Measurements from ENCODE around the gene MAP3K21.

The MAP3K21 gene

DNA sequence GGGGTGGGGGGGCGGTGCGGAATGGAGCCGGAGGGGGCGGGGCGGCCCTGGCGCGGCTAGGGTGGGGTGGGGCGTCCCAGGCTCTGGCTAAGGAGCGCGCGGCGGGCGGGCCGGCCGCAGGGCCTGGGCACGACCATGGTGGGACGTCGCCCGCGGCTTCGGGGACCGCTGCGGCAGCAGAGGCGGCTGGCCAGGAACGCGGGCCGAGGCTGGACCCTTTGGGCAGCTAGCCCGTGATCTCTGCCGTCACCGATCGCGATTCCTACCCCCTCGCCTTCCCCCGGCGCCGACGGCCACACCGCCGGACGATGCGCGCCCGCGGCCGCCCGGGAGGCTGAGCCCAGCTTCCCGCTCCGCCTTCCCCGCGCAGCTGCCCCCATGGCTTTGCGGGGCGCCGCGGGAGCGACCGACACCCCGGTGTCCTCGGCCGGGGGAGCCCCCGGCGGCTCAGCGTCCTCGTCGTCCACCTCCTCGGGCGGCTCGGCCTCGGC, at the start of gene MAP3K21:
MAP3K21 (plus strand) TSS at position 74 of the 491 bp plus-strand sequence; CDS start at position 379, 305 bp downstream.
- DNase-seq (ENCODE audit: low read depth in 2 of 3, low spot score in 2 of 3): peak in 1 of 3 experiments; percentile 1

DNA sequence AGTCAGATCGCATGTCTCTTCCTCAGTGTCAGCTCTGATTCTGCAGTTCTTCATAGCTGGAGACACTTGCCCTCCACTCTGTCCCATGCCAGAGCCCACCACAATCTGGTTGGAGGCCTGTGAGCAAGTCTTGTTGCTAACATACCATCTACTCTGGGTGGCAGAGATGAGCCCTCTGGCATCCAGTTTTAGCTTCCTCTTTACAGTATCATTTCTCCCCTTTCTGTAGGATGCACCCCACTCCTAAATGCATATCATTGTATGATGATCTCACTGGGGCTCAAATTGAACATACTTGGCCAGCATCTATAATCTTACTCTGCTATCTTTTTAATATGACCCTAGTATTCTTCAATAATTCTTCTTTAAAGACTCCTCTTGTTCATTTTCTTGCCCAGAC, 48.9 kb upstream of the MAP3K21 start:
- DNase-seq (ENCODE audit: low read depth in 2 of 3, low spot score in 2 of 3): no peak

DNA sequence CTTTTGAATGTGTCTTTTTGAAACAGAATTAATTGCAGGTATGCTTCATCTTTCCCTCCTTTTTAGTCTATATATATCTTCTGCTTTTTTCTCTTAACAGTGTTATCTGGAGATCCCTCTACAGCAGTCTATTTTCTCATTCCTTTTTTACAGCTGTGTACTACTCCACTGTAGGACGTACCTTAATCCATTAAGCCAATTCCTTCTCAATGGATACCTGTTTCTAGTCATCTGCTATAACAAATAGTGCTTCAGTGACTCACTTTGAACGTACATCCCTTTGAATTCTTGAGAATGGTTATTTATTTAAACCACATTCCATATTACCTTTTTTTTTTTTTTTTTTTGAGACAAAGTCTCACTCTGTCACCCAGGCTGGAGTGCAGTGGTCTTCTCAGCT, 47.6 kb upstream of the MAP3K21 start:
- no peak for DNase-seq (ENCODE audit: low read depth in 2 of 3, low spot score in 2 of 3)

DNA sequence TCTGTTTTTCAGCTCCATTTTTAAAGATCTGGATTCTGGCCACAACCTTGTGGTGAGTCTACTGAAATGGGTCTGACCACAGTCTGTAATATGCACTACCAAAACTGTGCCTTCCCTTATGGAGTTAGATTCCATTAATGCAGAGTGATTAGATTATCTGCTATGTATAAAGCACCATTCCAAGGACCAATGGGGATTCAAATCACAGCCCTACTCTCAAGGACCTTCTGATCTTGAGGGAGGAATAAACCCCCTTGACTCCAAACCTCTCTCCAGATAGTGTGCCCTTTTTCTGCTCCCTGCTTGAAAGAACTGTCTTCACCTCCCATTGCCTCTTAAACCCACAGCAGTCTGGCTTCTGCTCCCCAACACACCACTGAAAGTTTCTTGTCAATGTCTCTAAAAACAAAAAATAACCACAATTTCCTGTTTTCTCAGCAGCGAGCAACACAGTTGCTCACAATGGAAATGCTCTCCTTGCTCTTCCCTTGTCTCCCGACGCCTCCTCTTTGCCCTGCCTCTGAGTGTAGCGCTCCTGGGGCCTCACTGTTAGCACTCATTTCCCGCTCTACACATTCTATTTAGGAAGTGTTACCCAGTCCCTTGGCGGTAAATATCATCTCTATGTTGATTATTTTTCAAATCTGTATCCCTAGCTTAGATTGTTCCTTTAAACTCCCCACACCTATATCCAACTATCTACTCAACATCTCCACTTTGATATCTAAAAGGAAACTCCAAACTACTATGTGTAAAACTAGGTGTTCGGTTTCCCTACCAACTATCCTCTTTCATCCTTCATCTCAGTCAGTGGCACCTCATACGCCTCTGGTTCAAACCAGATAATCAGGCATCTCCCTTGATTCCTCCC, 45.6 kb upstream of the MAP3K21 start:
- DNase-seq (ENCODE audit: low read depth in 2 of 3, low spot score in 2 of 3): no peak

DNA sequence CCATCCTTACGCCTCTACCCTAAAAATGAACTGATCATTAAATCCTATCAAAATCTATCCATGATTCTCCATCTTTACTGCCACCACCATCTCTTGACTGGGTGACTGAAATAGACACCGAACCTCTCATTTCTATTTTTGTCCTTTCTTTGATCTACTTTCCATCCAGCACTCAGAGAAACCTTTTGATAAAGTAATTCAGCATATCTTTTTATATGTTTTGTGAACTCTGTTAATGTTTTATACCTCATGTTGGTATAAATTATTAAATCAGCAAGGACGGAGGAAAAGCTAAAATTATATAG, 45.0 kb upstream of the MAP3K21 start:
- no peak for DNase-seq (ENCODE audit: low read depth in 2 of 3, low spot score in 2 of 3)

DNA sequence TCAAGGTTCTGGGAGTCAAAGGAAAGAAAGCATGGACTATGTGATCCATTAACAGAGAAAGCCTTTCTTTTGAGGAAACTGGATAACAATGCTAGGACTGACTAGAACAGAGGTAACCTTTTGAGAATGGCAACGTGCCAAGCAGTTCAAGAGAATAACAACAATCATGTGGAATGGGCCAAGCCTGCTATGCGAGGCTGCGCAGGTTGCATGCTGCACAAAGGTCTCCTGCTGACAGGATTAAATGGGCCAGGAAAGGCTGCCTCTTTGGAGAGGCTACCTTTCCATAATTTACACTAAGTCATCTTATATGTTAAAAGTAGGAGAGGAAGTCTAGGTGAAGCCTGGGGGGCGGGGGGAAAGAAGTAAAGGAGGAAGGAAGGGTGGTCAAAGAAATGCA, 37.8 kb upstream of the MAP3K21 start:
- DNase-seq (ENCODE audit: low read depth in 2 of 3, low spot score in 2 of 3): no peak

DNA sequence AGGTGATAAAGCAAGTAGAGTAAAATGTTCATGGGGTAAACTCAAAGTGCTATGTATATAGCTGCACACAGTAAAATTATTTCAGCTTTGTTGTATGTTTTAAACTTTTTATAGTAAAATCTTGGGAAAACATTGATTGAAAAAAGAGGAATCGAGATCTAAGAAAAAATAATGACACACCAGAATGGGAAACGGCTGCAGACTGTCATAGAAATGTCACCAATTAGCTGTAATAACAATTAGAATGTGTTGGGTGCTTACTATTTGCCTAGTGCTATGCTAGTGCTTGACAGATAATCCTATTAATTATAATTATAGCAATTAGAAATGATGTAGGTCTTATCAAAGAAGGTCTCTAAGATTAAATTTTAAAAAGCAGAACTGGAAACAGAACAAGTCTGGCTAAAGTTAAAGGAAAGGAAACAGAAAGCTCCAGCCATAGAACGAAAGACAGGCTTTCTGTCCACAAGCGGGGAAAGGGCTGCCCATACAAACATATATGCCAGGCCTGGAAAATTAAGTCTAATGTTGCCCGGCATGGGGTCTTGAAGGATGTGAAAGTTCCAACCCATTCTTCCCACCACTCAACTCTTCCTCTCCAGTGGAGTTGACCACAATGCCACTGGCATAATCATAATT, 37.0 kb upstream of the MAP3K21 start:
- no peak for DNase-seq (ENCODE audit: low read depth in 2 of 3, low spot score in 2 of 3)

DNA sequence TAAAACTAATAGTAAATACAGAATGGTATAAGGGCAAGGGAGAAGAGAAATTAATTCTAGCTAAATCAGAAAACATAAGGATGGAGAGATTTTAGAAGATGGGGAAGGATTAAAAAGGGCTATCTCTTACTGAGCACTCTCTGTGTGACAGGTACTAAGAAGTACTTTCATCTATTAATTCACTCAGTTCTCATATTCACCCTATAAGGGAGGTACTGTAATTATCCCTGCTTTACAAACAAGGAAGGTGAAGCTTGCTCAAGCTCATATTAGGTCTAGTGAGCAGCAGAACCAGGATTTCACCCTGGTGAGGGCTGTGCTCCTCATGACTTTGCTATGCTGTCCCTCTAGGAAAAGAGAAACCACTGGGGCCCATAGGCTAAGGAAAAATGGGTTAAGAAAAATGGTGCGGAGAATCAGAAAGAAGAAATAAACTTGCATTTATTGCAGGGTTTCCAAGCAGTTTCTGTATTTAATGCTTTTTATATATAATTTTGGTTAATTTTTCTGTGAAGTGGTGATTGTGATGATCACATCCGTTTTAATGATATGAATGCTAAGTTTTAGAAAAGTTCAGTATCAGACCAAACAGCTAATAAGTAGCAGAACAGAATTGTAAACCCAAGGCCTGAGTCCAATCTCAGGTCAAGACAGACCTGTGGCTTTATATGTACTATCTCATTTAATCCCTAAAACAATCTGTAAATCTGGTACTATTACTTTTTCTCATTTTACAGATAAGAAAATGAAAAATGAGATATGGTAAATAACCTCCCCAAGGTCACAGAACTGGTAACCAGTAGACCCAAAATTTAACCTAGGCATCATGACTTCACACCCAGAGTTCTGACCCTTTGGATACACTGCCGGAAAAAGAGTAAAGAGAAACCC, 33.7 kb upstream of the MAP3K21 start:
- DNase-seq (ENCODE audit: low read depth in 2 of 3, low spot score in 2 of 3): no peak

DNA sequence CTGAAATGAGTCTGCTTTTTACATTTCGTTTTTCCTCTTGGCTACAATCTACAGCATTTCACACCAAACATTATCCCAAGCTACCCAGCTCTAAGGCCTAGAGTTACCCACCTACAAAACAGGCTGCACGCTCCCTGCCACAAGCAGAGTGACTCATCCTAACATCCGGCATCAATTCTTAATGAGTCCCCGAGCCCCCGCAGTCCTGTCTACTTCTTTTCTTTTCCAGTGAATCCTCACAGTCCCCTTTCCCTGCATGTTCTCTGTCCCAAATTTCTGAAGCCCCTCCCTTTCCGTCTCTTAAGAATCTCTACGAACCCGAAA, 32.6 kb upstream of the MAP3K21 start:
- DNase-seq (ENCODE audit: low read depth in 2 of 3, low spot score in 2 of 3): no peak

DNA sequence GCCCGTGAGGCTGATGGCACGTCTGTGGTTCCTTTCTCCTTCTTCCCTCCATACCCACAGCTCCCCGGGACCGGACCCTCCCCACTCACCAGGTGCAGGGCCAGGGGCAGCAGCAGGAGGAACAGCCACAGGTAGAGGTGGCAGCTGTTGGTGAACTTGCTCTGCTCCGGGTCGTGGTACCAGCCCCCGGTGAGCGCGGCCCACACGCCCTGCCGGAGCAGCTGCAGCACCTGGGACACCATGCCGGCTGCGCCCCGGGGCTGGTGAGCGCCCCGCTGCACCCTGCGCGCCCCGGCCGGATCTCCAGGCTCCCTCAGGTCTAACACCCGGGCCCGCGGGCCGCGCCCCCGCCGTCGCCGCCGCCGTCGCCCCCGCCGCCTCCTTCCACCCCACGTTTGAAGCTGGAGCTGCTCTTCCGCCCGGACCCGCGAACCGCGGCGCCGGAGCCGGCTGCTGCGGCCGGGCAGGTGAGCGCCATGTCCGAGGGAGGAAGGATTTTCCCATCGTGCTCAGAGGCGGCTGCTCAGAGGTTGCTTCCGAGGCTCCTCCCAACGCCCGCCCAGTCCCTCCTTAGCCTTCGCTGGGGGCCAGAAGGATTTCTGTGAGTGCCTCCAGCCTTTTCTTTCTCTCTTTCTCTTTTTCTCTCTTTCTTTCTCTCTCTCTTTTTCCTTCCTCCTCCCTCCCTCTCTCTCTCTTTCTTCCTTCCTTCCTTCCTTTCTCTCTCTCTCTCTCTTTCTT, 32.1 kb upstream of the MAP3K21 start, which contains the start of gene PCNX2:
PCNX2 (minus strand) TSS at position 489 of the 738 bp plus-strand sequence; CDS start at position 242, 247 bp downstream.
- peak; percentile 36 to 46 (median 41) for DNase-seq (ENCODE audit: low read depth in 2 of 3, low spot score in 2 of 3)

DNA sequence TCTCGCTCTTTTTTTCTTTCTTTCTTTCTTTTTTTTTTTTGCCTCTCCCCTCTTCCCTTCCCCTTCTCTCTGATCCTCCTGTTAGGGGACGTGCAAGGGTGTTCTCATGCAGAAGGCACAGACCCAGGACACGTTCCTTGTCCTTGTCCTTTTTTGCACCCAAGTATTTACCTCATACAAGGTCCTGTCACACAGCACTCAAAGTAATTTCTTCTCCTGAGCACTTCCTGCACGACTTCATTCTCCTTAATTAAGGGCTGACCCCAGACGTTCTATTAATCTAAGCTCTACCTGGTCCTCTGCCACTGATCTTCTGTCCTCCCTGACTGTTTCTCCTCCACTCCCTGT, 31.6 kb upstream of the MAP3K21 start:
- no peak for DNase-seq (ENCODE audit: low read depth in 2 of 3, low spot score in 2 of 3)

DNA sequence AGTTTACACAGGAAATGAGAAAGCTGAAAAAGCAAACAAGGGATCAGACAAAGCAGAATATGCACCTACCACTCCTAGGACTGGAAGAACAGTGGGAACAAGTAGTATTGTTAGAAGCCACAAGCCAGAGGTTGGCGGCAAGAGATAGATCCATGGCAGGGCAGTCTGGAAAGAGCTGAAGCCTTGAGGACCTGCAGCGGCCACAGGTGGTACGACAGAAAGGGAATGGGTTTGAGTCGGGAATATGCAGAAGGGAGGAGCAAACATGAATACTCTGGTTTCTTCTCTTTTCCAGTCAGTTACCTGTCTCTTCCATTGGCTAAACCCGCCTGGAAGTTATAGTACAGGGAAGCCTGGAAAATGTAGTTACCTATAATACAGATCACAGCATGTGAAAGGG, 28.1 kb upstream of the MAP3K21 start:
- DNase-seq (ENCODE audit: low read depth in 2 of 3, low spot score in 2 of 3): no peak

DNA sequence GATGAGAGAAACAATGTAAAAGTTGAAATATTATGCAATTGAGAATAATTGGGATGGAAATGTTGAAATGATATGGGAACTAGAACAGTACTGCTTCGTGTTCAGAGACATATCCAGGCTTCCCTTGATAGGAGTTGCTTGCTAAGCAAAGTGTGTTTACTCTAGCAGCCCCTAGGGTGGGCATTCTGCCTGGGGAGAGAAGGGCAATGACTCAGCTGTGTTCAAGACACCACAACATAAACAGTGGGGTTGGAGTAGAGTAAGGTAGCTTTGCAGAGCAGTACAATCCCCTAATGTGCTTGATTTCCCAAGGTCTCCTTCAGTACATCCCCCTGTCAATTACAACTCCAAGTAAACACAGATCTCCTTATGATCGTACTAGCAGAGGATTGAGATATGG, 27.2 kb upstream of the MAP3K21 start:
- no peak for DNase-seq (ENCODE audit: low read depth in 2 of 3, low spot score in 2 of 3)

DNA sequence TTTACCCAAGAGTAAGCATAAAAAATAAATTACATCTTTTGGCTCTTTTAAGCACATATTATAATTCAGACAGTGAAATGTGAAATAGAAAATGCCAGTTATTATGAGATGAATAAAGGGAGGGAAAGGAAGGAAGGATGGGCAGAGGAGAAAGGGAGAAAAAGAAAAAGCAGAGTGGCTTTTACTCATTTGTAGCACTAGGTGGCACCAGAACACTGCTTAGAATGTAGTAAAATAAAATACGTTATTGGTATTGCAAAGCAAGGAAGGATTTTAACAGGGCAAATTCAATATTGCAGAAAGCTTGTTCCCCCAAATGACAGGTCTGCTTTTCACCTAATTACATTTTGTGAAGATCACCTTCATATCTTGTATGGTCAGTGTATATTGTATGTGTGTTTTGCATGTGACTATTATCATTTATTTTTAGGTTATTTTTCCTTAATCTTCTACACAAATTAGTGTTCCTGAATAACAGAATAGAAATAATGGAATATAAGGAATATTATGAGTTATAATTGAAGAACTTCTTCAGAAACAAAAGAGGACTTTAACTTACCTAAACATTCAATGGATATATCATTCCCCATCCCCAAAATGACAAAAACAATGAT, 22.9 kb upstream of the MAP3K21 start:
- DNase-seq (ENCODE audit: low read depth in 2 of 3, low spot score in 2 of 3): no peak

DNA sequence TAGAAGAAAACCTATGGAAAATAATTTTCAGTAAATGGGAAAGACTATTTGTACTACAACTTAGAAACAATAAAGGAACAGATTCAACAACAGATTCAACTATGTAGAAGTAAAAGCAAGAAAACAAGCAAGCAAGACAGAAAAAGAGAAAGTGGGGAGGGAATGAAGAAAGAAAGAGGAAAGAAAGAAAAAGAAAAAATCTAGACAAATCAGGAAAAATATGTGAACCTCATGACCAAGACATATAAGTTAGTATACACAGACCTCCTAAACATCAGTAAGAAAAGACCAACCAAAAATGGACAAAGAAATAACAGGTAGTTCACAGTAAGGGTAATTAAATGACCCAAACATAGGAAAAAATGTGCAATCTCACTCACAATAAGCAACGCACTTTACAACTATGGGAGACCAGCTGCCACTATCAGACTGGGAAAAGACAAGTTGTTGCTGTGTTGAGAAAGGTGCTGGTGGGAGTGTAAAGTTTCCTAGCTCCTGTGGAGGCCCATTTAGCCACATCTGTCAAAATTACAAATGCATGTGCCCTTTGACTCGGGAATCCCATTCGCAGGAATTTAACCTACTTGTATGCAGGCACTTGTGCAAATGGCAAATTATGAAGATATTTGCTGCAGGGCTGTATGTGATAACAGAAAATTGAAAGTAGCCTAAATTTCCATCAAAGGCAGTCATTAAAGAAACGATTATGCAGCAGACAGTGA, 13.9 kb upstream of the MAP3K21 start:
- DNase-seq (ENCODE audit: low read depth in 2 of 3, low spot score in 2 of 3): no peak

DNA sequence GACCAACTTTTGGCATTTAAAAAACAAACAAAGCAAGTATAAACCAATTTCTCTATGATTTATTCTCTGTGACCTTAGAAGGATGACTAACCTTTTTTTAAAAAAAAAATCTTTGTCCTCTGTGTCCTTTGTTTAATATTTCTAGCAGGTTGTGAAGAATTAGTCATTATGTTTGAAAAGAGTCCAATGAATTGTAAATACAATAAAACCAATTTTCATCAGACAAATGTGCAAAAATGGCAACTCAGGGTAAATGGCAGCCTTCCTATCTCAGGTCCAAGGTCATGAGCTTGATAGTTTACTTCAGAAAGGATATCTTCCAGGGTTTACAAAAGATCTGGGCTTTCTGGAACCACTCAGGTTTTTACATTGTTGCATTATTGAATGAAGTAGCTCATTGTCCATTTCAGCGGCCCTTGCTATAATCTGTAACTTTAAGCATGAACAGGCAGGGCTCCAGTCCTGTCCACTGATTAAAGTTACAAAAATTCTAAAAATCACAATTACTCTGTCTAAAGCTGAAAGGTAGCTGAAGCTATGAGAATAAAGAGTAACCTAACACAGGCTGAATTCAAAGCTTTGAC, 11.7 kb upstream of the MAP3K21 start:
- DNase-seq (ENCODE audit: low read depth in 2 of 3, low spot score in 2 of 3): no peak

DNA sequence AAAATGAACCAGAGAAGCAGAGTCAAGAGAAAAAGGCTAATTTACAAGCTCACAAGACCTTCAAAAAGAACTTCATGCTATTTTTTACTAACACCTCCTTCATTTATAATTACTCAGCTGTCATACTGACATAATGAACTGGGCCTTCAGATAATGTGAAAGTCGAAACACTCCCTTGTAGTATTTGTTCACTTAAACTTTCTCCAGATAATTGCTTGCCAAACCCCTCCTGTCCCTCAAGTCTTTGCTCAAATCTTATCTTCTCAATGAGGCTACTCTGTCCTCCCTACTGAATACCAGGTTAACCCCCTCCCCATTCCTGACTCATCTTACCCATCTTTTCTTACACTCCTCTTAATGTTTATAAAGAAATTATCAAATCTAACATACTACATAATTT, 11.1 kb upstream of the MAP3K21 start:
- DNase-seq (ENCODE audit: low read depth in 2 of 3, low spot score in 2 of 3): no peak

DNA sequence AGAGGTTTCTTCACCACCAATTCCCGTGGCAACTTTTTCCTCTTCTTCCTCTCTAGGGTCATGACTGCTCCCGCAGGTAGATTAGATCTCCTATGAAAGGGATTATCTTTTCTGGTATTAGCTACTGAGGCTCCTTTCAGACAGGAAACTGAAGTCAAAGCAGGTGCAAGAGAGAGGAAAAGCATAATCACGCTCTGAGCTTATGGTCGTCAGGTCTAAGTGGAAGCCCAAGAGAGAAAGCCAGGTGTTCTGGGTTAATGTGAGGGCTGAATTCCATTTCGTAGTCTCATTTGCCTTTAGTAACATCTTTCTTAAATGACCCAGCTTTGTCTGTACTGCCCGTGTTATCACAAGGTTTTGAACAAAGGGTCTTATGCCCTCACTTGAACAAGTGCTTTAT, 8.3 kb upstream of the MAP3K21 start:
- DNase-seq (ENCODE audit: low read depth in 2 of 3, low spot score in 2 of 3): no peak

DNA sequence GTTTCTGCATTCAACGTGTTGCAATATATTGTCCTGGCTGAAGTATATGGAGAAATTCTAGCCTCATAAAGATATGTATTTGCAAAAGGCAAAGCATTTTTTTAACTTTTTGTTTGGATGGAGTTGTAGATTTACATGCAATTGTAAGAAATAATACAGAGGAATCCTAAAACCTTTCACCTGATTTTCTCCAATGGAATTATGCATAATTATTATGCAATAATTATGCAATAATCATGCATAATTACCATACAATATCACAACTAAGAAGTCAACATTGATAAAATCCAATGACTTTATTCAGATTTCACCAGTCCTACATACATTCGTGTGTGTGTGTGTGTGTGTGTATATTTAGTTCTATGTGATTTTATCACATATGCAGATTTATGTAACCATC, 7.5 kb upstream of the MAP3K21 start:
- DNase-seq (ENCODE audit: low read depth in 2 of 3, low spot score in 2 of 3): no peak

DNA sequence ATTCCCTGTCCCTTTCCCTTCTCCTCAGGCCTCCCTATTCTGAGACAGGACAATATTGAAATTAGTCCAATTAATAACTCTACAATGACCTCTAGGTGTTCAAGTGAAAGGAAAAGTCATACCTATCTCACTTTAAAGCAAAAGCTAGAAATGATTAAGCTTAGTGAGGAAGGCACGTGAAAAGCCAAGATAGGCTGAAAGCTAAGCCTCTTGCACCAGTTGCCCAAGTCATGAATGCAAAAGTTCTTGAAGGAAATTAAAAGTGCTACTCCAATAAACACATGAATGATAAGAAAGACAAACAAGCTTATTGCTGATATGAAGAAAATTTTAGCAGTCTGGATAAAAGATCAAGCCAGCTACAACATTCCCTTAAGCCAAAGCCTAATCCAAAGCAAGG, 3.8 kb upstream of the MAP3K21 start:
- DNase-seq (ENCODE audit: low read depth in 2 of 3, low spot score in 2 of 3): no peak

Measured in activated CD8-positive, alpha-beta memory T cell treated with anti-CD3 and anti-CD28 coated beads for 48 hours (primary cell).